Daoy (cell line): ENCODE results near the gene CLCN6. TPM values are rescaled to one million over a fixed set of nuclear protein-coding genes. Genes with fewer than 3 reads are reported as not detected.
"Not testable (repeated sequence)": the region's sequence is repeated elsewhere in the genome, so short reads cannot be mapped to it uniquely, and the experiment has no call there.

Experiments used
- DNase-seq: peaks from one replicate; pipeline ENCODE4 v3.0.0-alpha.2; 2015; ENCODE audit warnings: low read depth
- total RNA-seq: library from RNA; depleted of rRNA; stranded (reverse); fragments of >200 nt; shearing (Covaris generic); gene quantifications from 2 replicates; pipeline ENCODE4 v1.2.3, GENCODE V29; 2014

Gene CLCN6
- total RNA-seq, 1 experiment from 2014 or later = 12.4 TPM

GRCh38 chr1:11796036-11796828, 9.8 kb upstream of the CLCN6 start:
- no peak for DNase-seq

DNA sequence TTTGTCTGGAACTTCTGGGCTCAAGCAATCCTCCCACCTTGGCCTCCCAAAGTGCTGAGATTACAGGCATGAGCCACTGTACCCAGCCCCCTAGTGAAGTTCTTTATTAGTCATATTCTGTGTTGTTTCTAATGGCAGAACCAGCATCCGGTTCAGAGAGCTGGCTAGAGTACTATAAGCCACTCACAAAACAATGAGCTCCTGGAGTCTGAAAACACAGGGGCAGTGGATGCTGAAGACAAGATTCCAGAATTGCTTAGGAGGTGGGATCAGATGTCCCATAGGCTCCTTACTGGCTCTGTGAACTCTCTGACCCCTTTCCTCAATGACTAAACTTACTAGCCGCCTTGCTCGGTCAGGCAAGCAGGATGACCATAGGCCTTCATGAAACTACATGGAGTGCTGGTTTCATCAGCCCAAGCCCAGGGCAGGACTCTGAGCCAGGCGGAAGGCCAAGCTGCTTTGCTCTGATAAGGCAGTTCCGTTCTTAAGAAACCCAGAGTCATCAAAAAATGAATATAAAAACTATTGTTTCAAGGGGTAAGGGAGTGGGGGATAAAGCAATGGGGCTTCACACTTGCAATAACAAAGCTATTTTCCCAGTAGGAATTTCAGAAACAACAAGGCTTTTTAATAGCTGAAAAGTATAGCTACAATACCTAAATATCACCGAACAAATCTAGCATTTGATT, 8.3 kb upstream of the CLCN6 start:
- no peak for DNase-seq

DNA sequence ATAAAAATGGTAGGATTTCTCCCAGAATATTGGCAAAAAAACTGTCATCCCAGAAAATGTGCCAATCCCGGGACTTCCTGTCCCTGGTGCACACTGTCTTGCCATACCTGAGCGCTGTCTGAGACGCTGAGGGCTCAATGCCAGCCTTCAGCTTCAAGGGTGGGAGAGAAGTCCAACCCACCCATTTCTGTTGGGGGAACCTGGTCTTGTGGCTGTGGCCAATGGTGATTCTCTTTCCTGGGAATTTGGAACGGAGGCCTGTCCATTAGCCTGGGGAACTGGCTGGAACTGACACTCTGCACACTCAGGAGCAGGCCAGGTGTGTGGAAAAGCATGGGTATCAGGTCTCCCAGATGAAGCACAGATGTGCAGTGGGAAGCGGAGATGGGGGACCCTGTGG, 6.9 kb upstream of the CLCN6 start:
- no peak for DNase-seq

DNA sequence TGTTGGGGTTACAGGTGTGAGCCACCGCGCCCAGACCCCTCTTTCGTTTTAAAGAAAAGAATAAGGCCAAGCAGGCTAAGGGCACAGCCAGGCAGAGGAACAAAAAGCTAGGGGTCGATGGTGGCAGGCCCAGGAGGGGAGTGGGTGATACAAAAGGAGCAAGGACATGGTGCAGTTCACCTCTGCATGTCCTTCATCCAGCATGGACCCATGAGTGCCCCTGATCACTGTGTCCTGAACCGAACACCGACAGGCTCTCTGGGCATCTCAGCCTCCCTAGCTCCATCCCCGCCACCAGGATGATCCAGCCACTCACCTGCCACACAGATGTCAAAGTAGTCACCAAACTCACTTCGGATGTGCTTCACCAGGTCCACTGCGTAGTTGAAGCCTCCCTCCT, 6.1 kb upstream of the CLCN6 start:
- DNase-seq = no peak

DNA sequence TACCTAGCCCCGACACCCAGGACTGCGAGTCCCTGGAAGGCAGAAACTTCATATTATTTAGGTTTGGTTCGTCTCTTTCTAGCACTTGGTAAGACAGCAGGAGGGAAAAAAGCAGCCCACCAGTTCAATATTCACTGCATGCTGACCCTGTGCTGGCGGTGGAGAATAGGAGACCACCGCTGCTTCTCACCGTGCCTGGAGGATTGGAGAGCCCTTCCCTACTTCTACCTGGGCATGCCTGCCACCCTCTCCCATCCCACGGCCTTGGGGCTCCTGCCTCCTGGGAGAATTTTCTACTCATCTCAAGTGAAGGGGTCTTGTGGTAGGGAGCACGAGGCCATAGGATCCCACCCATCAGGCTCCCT, 5.6 kb upstream of the CLCN6 start:
- no peak for DNase-seq

DNA sequence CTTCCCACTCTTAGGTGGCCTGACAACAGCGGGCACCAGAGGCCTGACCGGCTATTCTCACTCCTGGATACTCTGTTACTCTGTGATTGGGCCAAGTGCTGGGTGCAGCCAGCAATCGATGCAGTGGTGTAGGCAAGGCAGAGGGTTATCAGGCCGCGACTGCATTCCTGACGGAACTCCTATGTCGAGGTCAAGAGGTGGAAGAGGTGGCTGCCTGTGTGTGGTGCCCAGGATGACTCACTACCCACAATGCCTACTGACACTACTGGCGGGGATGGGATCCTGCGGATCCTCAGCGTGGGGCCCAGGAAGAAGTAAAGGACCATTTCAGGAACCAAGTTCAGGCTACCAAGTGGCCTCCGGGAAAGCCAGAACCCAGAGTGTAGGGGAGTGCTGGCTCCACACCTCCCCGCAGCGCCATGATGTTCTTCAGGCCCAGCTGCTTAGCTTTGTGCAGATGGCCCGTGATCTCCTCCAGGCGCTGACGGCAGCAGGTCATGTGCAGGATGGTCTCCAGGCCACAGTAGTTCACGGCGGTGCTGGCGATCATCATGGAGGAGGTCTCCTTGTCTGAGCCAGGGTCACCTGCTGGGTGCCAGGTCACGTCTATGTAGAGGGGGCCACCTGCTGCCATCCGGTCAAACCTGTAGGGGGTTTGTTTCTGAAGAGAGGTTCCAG, 5.1 kb upstream of the CLCN6 start:
- DNase-seq = no peak

- DNase-seq = no peak
Measured at GRCh38 chr1:11802616-11802972, 3.4 kb upstream of the CLCN6 start.

DNA sequence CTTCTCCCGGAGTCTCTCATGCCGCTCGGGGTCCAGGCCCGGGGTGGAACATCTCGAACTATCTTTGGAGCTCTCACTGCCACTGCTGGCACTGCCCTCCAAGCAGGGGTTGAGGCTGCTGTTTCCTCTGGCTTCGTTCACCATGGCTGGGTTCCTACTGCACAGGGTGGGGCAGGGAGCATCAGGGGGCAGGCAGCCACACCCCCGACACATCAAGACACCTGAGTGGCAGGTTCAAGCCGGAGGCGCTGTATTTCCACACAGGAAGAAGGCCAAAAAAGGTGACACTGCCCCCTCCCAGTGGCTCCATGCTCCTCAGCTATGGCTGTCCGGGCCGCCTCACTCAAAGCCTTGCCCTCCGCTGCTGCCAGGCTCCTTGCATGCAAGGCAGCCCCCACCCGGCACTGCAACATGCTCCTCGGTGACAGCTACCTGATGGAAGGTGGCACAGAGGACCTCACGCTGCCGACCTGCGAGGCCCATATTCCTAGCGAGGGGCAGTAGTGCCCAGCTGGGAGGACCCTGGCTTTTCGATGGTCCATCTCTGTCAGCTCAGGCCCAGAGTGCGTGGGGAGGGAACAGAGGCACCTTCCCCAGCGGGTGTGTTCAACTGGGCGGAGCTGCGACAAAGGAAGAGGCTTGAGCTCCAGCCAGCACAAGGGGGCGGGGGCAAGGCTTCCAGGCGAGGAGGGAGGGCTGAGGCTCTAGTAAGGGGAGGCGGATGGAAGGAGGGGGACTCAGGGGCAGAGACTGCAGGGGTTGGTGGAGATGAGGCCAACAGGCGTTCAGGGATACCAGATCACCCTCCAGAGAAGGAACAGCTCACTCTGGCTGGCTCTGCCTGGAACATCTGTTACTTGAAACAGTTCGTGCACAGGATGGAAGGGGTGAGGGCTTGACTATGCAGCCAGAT, 2.8 kb upstream of the CLCN6 start:
- peak; percentile 89 for DNase-seq

DNA sequence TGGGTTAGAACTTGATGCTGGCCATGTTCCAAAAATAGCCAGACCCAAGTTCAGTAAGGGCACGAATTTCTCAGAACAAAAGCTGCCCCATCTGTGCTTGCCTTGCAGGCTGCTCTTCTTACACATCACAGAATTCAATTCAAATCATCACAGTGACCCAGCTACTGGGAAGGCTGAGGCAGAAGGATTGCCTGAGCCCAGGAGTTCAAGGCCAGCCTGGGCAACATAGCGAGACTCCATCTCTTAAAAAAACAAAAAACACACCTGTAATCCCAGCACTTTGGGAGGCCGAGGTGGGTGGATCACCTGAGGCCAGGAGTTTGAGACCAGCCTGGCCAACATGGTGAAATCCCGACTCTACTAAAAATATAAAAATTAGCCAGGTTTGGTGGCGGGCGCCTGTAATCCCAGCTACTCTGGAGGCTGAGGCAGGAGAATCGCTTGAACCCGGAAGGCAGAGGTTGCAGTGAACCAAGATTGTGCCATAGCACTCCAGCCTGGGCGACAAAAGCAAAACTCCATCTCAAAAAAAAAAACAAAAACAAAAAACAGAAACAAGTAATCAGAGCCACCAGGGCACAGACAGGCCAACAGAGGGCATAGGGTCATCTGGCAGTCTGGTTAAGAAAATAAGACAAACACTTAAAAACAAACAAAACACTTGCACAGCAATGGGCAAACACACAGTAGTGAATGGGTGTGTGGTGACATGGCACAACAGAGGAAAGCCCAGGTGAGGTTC, 1.9 kb upstream of the CLCN6 start:
- DNase-seq = not testable (repeated sequence)

DNA sequence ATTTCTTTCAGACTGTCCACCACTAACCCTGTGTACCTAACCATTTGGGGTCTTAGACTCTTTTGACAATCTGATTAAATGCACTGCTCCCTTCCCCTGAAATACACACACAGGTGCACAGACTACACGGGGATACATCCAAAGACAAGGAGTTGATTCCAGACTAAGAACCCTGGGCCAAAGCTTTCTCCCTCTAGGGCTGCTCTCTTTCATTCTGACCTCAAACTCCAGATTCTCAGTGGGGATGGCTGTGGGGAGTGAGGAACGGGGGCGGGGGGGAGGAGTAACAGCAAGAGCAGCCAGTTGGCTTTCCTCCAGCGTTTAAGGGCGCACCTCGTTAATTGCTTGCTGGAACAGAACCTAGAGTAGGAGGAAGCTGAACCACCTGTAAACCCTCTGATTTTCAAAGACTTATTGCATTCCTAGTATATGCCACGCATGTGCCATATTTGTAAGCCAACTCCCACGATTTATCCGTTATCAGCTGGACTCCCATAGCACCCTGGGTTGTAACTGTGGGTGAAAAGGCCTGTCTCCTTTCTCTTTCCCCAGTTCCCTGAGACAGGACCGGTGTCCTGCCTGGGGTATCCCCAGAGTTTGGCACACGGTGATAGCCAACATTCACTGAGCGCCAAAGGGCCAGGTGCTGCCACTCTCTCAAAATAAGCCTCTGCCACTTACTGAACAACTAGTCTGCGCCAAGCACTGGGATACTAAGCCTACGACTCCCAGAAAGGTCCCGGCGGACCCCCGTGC, 1.1 kb upstream of the CLCN6 start:
- DNase-seq = peak; percentile 66

DNA sequence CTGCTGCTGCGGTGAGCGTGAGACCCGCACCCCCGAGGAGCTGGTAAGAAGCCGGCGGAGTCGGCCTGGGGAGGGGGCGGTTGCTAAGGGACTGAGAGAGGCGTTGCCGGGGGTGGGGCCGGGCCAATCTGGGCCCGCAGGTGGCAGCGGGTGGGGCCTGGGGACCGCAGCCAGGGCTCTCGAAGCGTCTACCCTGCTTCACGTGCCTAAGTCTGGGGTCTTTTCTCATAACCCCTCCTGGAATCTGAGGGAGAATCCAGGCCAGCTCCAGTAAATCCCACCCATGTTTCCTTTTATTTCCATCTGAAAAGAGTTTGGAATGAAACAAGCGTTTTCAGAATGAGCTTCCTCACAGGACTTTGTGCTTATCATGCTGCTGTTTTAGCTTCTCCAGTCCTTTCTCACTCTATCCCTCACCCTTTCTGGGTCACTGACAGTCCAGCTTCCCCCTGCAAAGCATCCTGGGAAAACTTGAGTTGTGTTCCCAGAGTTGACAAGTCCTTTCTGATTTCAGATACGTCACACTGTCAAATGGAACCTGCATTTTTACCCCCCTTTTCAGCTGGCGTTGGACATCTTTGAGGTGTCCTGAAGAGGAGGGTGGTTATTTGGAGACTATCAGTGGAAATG, 431 bp downstream of the CLCN6 start:
- DNase-seq = no peak

DNA sequence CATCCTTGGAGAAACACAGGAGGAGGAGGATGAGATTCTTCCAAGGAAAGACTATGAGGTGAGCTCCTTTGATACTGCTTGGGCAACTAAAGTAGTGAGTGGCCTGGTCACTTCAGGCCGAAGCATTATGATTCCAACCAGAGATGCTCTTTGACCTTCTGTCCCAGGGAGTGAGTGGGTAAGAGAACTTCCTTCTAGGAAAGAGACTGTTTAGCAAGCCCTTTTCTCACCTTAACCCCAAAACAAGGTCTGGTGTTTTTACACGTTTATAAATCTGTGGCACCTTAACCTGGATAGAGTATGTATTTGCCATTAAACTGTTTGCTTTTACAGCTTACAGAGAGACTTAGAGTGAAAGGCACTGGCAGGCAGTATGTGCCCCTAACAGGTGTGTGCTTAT, 1.1 kb downstream of the CLCN6 start:
- DNase-seq = no peak

DNA sequence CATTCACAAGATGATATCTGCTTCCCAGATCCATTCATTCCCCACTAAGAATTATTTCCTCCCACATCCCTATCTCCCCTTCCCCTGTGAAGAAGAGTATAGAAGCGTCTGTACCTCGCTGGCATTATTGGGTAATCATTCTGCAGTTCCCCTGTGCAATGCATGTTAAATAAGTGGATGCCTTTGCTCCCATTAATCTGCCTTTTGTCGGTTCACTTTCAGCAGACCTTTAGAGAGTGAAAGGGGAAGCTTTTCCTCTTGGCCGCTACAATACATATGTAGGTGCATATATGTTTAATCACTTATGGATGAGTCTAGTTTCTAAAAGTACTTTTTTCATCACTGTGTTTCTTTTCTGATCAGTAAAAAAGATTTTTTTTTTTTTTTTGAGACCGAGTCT, 7.0 kb downstream of the CLCN6 start:
- no peak for DNase-seq

- DNase-seq = no peak
Measured at GRCh38 chr1:11817192-11817591, 11.2 kb downstream of the CLCN6 start.

DNA sequence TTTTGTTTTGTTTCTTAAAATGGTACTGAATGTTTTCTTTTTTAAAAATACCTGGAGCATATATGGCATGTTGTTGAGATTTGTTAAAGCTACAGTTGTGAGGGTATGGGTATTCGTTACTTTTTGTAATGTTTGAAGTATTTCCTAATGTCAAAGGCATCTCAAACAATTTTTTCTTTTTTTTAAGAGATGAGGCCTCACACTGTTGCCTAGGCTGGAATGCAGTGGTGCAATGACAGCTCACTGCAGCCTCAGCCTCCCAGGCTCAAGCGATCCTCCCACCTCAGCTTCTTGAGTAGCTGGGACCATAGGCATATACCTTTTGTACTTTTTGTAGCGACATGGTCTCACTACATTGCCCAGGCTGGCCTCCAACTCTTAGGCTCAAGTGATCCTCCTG, 16.1 kb downstream of the CLCN6 start:
- DNase-seq = peak; percentile 43

DNA sequence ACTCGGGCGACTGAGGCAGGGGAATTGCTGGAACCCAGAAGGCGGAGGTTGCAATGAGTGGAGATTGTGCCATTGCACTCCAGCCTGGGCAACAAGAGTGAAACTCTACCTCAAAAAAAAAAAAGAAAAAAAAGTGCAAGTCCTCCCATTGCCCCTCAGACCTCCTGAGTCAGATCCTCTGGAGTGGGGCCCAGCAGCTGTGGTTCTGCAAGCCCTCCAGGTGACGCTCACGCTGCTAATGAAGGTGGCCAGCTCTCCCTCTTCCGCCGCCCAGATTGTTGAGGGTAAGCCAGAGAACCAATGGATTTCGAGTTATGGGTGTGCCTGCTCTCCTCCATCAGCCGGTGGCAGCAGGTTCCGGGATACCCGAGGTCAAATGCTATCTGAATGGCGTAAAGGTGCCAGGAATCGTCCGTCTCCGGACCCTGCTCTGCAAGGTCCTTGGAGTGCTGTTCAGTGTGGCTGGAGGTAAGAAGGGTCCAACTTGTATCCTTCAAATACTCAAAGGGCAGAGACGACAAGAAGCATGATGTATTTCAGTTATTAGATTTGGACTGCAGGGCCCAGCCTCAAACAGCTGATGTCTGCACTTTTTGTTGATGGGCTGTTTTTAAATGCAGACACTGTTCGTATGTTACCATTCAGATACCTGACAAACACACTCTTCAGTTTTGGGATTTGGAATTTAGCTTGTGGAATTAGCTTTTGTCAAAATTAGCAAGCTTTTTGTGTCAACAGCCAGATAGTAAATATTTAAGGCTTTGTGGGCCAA, 17.6 kb downstream of the CLCN6 start:
- DNase-seq = peak; percentile 86

- no peak for DNase-seq
Measured at GRCh38 chr1:11825131-11825530, 19.1 kb downstream of the CLCN6 start.

DNA sequence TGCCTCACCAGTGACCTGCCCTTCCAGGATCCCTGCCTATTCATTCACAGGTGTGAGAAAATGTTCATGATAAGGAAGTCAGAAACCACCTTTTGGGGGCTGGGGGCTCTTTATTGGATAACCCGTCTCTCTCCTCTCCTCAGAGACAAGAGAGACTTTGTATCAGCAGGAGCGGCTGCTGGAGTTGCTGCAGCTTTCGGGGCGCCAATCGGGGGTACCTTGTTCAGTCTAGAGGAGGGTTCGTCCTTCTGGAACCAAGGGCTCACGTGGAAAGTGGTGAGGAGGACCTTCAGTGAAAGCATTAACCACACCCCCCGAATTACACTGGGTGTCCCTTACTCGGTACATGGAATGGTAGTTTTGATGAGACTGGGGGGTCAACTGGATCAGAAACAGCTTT, 21.0 kb downstream of the CLCN6 start:
- DNase-seq = no peak

DNA sequence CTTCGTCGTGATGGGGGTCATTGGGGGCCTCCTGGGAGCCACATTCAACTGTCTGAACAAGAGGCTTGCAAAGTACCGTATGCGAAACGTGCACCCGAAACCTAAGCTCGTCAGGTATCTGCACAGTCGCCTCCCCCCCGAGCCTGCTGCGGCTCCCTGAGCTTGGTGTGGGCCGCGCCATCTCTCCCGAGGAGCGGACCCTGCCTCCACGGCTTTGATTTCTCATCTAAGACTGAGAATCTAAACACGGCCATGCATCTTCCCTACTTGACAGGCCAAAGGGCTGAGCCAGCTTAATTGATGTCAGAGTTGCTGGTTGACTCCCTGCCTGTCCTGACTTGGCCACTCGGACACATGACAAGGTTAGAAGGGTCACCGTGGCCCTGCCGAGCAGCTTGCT, 22.5 kb downstream of the CLCN6 start:
- no peak for DNase-seq
